GM19468 (cell line): Measurements from ENCODE around the gene PARL.
"Not testable (repeated sequence)": the region's sequence is repeated elsewhere in the genome, so short reads cannot be mapped to it uniquely, and the experiment has no call there.

Experiments
- ATAC-seq: cut with Tn5 transposase; IDR thresholded peaks from one replicate; pipeline ENCODE4 v1.9.1; 2021; ENCODE audit warnings: mild to moderate bottlenecking, moderate library complexity, moderate number of reproducible peaks; ENCODE audit not compliant: unreplicated experiment; ENCODE audit errors: extremely low read depth

PARL gene

GRCh38 chr3:183800243-183800863 lies 84.3 kb downstream of the PARL start:
- ATAC-seq = no peak

DNA sequence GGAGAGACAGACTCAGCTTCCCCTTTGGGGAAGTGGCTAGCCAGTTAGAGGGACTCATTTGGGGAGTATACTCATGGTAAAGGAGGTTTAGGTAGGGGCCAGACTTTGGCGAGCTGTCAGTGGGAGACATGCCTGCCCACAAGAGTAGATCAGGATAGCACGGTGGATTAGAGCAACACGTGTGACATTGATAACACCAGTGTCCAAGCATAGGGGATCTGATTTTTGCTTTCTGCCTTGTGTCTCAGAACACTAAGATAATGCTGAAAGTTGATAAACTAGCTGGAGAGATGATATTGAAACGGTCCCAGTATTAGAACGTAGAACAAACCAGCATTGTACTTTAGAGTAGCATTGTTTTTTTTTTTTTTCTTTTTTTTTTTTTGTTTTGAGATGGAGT lies 85.2 kb downstream of the PARL start:
- no peak for ATAC-seq

DNA sequence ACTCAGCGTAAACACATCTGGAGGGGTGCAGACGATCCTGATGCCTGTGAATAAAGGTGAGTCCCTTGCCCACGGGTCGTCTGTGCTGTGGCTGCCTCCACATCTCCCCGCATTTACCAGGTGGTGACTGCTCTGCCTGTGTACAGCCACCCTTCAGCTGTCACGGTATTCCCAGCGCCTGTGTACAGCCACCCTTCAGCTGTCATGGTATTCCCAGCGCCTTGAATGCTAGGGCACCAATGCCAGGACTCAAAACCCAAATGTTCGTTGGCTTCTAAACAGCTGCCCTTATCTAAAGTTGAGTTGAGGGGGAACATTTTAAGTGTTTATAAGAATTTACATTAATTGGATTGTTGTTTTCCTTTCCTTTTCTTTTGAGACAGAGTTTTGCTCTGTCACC lies 86.7 kb downstream of the PARL start:
- no peak for ATAC-seq

GRCh38 chr3:183796372-183796771 lies 88.3 kb downstream of the PARL start:
- ATAC-seq = no peak

DNA sequence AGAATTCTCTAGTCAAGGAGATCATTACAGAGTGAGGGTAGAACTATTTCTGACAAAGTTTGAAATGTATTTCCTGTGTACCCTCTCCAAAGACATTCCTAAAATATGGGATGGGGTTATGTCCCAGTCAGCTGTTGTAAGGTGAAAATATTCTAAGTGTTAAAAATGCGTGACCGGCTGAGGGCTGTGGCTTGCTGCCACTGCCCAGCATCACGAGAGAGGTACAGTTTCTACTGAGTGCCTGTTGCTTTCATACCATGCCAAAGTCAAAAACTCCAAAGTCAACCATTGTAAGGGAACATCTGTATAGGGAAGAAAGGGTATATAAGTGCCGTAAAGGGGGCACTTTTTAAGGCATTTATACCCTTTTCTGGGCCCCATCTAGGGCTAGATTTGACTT lies 90.2 kb downstream of the PARL start:
- ATAC-seq = no peak

DNA sequence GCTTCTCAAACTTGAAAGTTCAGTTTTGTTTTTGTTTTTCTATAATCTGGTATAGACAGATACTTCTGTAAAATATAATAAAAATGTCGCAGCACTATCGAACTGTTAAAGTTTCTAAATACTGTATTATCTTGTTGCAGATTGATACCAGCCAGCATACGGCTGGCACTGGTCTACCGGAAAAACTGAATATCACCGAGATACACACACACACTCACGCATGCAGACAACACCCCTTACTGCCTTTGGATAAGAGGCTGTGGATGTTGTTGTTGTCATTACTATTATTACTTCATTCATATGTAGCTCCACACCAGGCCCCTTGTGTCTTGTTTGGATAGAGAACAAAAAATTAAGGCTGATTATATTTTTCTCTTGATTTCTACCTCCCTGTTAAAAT lies 91.7 kb downstream of the PARL start:
- no peak for ATAC-seq

- no peak for ATAC-seq
Measured at GRCh38 chr3:183790700-183791099, 94.0 kb downstream of the PARL start.

DNA sequence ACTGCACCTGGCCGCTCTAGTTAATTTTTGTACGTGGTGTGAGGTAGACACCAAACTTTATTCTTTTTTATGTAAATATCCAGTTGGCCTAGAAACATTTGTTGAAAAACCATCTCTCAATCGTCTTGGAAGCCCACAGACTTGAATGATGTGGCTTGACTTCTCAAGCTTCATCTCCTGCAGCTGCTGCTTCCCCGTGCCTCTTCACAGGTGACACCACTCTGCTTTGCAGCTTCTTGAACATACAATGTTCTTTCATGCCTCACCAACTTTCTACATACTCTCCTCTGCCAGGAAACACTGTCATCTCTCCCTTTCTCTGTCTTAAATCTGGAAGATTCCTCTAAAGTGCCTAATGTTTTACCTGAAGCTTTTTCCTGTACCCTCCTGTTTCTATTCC lies 94.9 kb downstream of the PARL start:
- no peak for ATAC-seq

GRCh38 chr3:183784503-183784902 lies 100.2 kb downstream of the PARL start:
- not testable (repeated sequence) for ATAC-seq

DNA sequence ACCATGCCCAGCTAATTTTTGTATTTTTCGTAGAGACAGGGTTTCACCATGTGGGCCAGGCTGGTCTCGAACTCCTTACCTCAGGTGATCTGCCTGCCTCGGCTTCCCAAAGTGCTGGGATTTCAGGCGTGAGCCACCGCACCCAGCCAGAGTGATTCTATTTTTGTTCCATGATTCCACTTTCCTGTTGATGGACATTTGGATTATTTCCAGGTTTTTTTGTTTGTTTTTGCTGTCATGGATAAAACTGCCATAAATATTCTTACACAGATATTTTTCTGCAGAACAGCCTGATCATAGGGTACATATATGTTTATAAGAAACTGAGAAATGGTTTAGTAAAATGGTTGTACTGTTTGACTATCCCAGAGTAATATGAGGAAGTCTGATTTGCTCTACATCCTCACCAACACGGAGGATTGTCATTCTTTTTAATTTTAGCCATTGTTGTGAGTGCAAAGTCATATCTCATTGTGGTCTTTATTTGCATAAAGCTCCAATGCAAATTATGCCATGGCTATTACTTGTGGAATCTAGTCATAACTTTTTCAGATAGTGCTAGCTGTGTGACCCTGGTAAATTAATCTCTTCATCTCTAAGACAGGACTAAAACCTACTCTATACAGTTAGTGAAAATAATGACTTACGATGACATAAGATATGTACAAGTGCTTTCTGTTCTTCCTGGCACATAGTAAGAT lies 102.0 kb downstream of the PARL start:
- ATAC-seq = no peak

DNA sequence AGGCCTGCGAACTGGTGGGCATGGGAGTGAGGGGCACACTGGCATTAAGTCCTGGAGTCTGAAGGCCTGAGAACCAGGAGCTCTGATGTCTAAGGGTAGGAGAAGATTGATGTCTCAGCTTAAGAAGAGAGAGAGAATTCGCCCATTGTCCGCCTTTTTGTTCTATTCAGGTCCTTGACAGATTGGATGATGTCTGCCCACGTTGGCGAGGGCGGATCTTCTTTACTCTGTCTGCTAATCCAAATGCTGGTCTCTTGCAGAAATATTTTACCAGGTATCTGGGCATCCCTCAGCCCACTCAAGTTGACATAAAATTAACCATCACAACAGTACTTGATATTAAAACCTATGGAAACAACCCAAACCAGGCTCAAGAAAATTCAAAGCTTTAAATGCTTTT lies 103.4 kb downstream of the PARL start:
- no peak for ATAC-seq

- no peak for ATAC-seq
Measured at GRCh38 chr3:183779896-183780465, 104.7 kb downstream of the PARL start.
